A673 (cell line): ENCODE measurements around the gene SRXN1. TPM values are rescaled to one million over a fixed set of nuclear protein-coding genes. Genes with fewer than 3 reads are reported as not detected.

Experiments
- BruUV-seq: library from RNA; stranded (reverse); fragments of 400-500 nt; replicated peaks from 2 replicates; lab custom pipeline; 2021; lab: Mats Ljungman, UMichigan
- CTCF ChIA-PET: fragments of 300-600 bp; sonication (Branson Sonifier 250); formaldehyde crosslinking; loops from one replicate; lab custom pipeline; 2022; ENCODE audit warnings: antibody characterized with exemption; lab: Charles Lee
- POLR2A ChIA-PET: fragments of 300-600 bp; sonication (Branson Sonifier 250); formaldehyde crosslinking; loops from one replicate; lab custom pipeline; 2022; ENCODE audit warnings: antibody characterized with exemption; ENCODE audit not compliant: low non-redundant PET; lab: Charles Lee
- DNase-seq: peaks from one replicate; pipeline ENCODE4 v3.0.0-alpha.2; 2015; ENCODE audit warnings: low spot score
- H3K27ac ChIP-seq: fragments of 200-600 bp; sonication (generic); 2 replicates; pipeline ENCODE4 v1.5.1; 2016; ENCODE audit warnings: mixed run types, low read depth, mild to moderate bottlenecking, mixed read lengths, antibody characterized with exemption, low read length; ENCODE audit not compliant: poor library complexity, severe bottlenecking
- H3K27me3 ChIP-seq: fragments of 200-600 bp; sonication (generic); replicated peaks from 2 replicates; pipeline ENCODE4 v1.6.1; 2017; ENCODE audit warnings: mixed run types, low read depth, mild to moderate bottlenecking, mixed read lengths, antibody characterized with exemption, low read length; ENCODE audit not compliant: insufficient read depth, poor library complexity
- H3K36me3 ChIP-seq: fragments of 200-600 bp; sonication (generic); 2 replicates; pipeline ENCODE4 v1.6.1; 2016; ENCODE audit warnings: mixed run types, mild to moderate bottlenecking, mixed read lengths, antibody characterized with exemption, low read length; ENCODE audit not compliant: insufficient read depth, poor library complexity, severe bottlenecking
- H3K4me1 ChIP-seq: fragments of 200-600 bp; sonication (generic); 2 replicates; pipeline ENCODE4 v1.6.1; 2017; ENCODE audit warnings: mixed run types, mild to moderate bottlenecking, mixed read lengths, antibody characterized with exemption, low read length; ENCODE audit not compliant: insufficient read depth, poor library complexity, severe bottlenecking
- H3K4me3 ChIP-seq: fragments of 200-600 bp; sonication (generic); 2 replicates; pipeline ENCODE4 v1.5.1; 2016; ENCODE audit warnings: low read depth, mixed run types, mild to moderate bottlenecking, mixed read lengths, low read length; ENCODE audit not compliant: poor library complexity, severe bottlenecking
- H3K9me3 ChIP-seq: fragments of 200-600 bp; sonication (generic); 2 replicates; pipeline ENCODE4 v1.6.1; 2016; ENCODE audit warnings: mixed run types, low read depth, mild to moderate bottlenecking, mixed read lengths, antibody characterized with exemption, low read length; ENCODE audit not compliant: poor library complexity, severe bottlenecking
- EZH2 ChIP-seq: fragments of 200-600 bp; sonication (generic); IDR thresholded peaks from 2 replicates; pipeline ENCODE4 v1.6.1; 2017; ENCODE audit warnings: borderline replicate concordance, low read depth, mild to moderate bottlenecking, mixed read lengths, antibody characterized with exemption, low read length; ENCODE audit not compliant: poor library complexity, severe bottlenecking
- intact Hi-C: fragments of 100-400 bp; cut with micrococcal nuclease; formaldehyde crosslinking; loops from one replicate; pipeline ENCODE4 v1.10.0; 2022; ENCODE audit not compliant: unreplicated experiment
- total RNA-seq: library from RNA; stranded (reverse); gene quantifications from 2 replicates; pipeline ENCODE4 v1.2.3, GENCODE V29; 2021
- TF ChIP-seq, protein P1 (sequence below): fragments of 300-800, 200-600 bp; sonication (generic); conservative IDR thresholded peaks from 2 replicates; pipeline ENCODE4 v1.5.1; 2017; ENCODE audit warnings: low read depth, mild to moderate bottlenecking, antibody characterized with exemption, low read length, moderate library complexity, mixed read lengths

The SRXN1 gene
- total RNA-seq, 1 experiment from 2014 or later = 11.5 TPM

DNA sequence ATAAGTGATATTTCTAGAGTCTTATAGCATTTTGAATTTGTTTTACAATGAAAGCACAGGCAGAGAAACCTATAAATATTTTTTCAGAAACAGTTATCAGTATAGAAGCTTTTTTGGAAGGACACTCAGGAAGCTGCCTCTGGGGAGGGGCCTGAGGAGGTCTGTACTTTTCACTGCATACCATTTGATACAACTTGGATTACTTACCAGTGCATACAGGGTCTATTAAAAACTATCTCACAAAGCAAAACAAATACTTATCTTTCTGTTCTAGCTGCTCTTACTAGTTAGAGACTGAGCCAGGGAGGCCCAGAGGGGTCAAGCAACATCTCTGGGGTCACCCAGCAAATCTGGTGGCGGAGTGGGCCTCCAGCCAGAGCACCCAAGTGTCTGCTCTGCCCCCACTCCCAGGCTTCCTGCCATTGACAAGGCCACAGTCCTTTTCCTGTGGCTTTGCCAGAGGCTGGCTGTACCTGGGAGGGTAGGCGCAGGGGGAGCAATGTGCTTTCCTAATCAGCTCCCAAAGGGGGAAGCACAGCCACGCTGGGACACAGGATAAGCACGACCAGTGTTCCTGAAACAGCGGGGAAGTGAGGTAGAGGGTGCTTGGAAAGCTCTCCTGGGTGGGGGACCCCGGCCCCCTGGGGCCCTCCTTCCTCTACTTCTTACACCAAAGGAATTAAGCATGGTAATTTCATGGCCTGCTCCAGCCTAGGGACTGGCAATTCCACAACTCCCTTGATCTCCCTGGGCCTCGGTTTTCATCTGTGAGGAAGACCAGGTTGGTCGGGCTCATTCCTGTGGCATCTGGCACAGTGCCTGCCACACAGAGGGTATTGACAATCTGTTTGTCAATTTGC, 50.7 kb downstream of the SRXN1 start:
- H3K4me1 ChIP-seq = no peaks in the 10 kb centered on the region
- no peaks in the 10 kb centered on the region for H3K36me3 ChIP-seq
- H3K9me3 ChIP-seq = no peaks in the 10 kb centered on the region
- intact Hi-C loops = no loop called here
- no peak overlapping the region for H3K4me3 ChIP-seq
- no peak overlapping the region for H3K27ac ChIP-seq
- POLR2A ChIA-PET = interaction anchor here (0.6 kb wide), 1 partner anchor 1248 kb away, joined by 3 read pairs; no protein-coding TSS in a partner anchor
- H3K27me3 ChIP-seq = no peaks in the 10 kb centered on the region
- CTCF ChIA-PET = no interaction called here
- DNase-seq = no peak
- TF ChIP-seq, protein P1, sequence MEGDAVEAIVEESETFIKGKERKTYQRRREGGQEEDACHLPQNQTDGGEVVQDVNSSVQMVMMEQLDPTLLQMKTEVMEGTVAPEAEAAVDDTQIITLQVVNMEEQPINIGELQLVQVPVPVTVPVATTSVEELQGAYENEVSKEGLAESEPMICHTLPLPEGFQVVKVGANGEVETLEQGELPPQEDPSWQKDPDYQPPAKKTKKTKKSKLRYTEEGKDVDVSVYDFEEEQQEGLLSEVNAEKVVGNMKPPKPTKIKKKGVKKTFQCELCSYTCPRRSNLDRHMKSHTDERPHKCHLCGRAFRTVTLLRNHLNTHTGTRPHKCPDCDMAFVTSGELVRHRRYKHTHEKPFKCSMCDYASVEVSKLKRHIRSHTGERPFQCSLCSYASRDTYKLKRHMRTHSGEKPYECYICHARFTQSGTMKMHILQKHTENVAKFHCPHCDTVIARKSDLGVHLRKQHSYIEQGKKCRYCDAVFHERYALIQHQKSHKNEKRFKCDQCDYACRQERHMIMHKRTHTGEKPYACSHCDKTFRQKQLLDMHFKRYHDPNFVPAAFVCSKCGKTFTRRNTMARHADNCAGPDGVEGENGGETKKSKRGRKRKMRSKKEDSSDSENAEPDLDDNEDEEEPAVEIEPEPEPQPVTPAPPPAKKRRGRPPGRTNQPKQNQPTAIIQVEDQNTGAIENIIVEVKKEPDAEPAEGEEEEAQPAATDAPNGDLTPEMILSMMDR = no peak
- no peak for TF ChIP-seq EZH2
- no TSS peak for BruUV-seq

DNA sequence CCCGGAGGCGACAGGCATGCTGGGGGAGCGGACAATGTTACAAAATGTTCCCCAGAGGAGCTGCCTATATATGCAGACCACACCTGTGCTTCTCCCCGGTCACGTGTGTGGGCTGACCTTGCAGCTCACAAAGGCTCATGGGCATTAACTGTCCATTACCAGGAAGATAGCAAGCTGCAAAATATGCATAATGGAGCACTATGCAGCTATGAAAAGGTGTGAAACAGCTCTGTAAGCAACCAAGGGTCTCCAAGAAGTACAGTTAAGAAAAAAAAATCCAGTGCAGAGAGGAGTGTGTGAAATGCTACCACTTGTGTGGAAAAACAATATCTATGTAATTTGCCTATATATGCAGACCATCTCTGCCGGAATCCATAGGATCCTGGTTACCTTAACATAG, 52.3 kb downstream of the SRXN1 start:
- H3K9me3 ChIP-seq = no peaks in the 10 kb centered on the region
- no peaks in the 10 kb centered on the region for H3K27me3 ChIP-seq
- no peak for DNase-seq
- POLR2A ChIA-PET = no interaction called here
- CTCF ChIA-PET = no interaction called here
- TF ChIP-seq, protein P1 = no peak
- TF ChIP-seq EZH2 = no peak
- intact Hi-C loops = no loop called here
- H3K4me1 ChIP-seq = no peaks in the 10 kb centered on the region
- no peaks in the 10 kb centered on the region for H3K36me3 ChIP-seq
- H3K4me3 ChIP-seq = no peak overlapping the region
- no TSS peak for BruUV-seq
- H3K27ac ChIP-seq = no peak overlapping the region

GRCh38 chr20:600141-600540, 52.9 kb downstream of the SRXN1 start:
- Histone ChIP-seq H3K27me3 (no peaks in the 10 kb centered on the region), H3K4me3 (no peak overlapping the region), H3K27ac (no peak overlapping the region), H3K4me1 (no peaks in the 10 kb centered on the region), H3K9me3 (no peaks in the 10 kb centered on the region), H3K36me3 (no peaks in the 10 kb centered on the region)
- POLR2A ChIA-PET = no interaction called here
- TF ChIP-seq, protein P1 = no peak
- TF ChIP-seq EZH2 = no peak
- CTCF ChIA-PET = no interaction called here
- no TSS peak for BruUV-seq
- DNase-seq = no peak
- intact Hi-C loops = no loop called here
